Neuronal stem cell (in vitro differentiated cells): ENCODE measurements around the gene GATA3.

Experiments used
- DNase-seq: peaks from one replicate; pipeline ENCODE4 v3.0.0-alpha.2; 2013; ENCODE audit warnings: low spot score
- H2AFZ ChIP-seq: one replicate; pipeline ENCODE4 v1.6.1; 2013; ENCODE audit warnings: mild to moderate bottlenecking, low read length, inconsistent platforms
- H2AK5ac ChIP-seq: 2 replicates; pipeline ENCODE4 v1.6.1; 2013; ENCODE audit warnings: low read depth, mild to moderate bottlenecking, inconsistent platforms, low read length, moderate library complexity, mixed read lengths
- H2BK120ac ChIP-seq: 2 replicates; pipeline ENCODE4 v1.6.1; 2013; ENCODE audit warnings: low read depth, mild to moderate bottlenecking, inconsistent platforms, low read length, moderate library complexity, mixed read lengths
- H2BK12ac ChIP-seq: one replicate; pipeline ENCODE4 v1.6.1; 2013; ENCODE audit warnings: low read length, inconsistent platforms
- H2BK15ac ChIP-seq: 2 replicates; pipeline ENCODE4 v1.6.1; 2013; ENCODE audit warnings: mild to moderate bottlenecking, low read length, inconsistent platforms, mixed read lengths
- H2BK5ac ChIP-seq: one replicate; pipeline ENCODE4 v1.6.1; 2013; ENCODE audit warnings: inconsistent platforms, mild to moderate bottlenecking, low read length, moderate library complexity
- H3K14ac ChIP-seq: one replicate; pipeline ENCODE4 v1.6.1; 2013; ENCODE audit warnings: low read length, inconsistent platforms
- H3K18ac ChIP-seq: 2 replicates; pipeline ENCODE4 v1.6.1; 2013; ENCODE audit warnings: low read length, inconsistent platforms
- H3K23ac ChIP-seq: 2 replicates; pipeline ENCODE4 v1.6.1; 2013; ENCODE audit warnings: low read depth, mild to moderate bottlenecking, mixed read lengths, low read length, inconsistent platforms; ENCODE audit not compliant: poor library complexity
- H3K27ac ChIP-seq: replicated peaks from 3 replicates; pipeline ENCODE4 v1.5.1; 2013; ENCODE audit warnings: low read length, inconsistent platforms
- H3K27me3 ChIP-seq, 3 experiments: 2 replicates each; pipeline ENCODE4 v1.6.1; 2013; ENCODE audit warnings: low read length in 3 of 3, mild to moderate bottlenecking in 2 of 3, inconsistent platforms in 1 of 3, low read depth in 1 of 3, mixed read lengths in 1 of 3, moderate library complexity in 1 of 3; ENCODE audit not compliant: control insufficient read depth in 3 of 3, insufficient read depth in 3 of 3
- H3K36me3 ChIP-seq, 2 donors: replicated peaks in 1 of 2; 2 replicates each; pipeline ENCODE4 v1.6.1; 2013; ENCODE audit warnings: low read length in 2 of 2; ENCODE audit not compliant: control insufficient read depth in 2 of 2, insufficient read depth in 2 of 2
- H3K4ac ChIP-seq: 2 replicates; pipeline ENCODE4 v1.6.1; 2013; ENCODE audit warnings: inconsistent platforms, mild to moderate bottlenecking, low read length, moderate library complexity
- H3K4me1 ChIP-seq, 2 donors: 1 replicate in 1 of 2; 2 replicates in 1 of 2; pipeline ENCODE4 v1.6.1; 2013; ENCODE audit warnings: low read length in 2 of 2, low read depth in 1 of 2; ENCODE audit not compliant: control insufficient read depth in 2 of 2, insufficient read depth in 1 of 2
- H3K4me2 ChIP-seq: one replicate; pipeline ENCODE4 v1.6.1; 2013; ENCODE audit warnings: mild to moderate bottlenecking, low read length, inconsistent platforms; ENCODE audit not compliant: insufficient read depth, poor library complexity, severe bottlenecking
- H3K4me3 ChIP-seq, 2 donors: 2 replicates each; pipeline ENCODE4 v1.5.1; 2013; ENCODE audit warnings: low read length in 2 of 2, mild to moderate bottlenecking in 2 of 2, inconsistent platforms in 1 of 2, moderate library complexity in 1 of 2
- H3K79me1 ChIP-seq: one replicate; pipeline ENCODE4 v1.6.1; 2013; ENCODE audit warnings: low read depth, mild to moderate bottlenecking, inconsistent platforms, low read length, moderate library complexity
- H3K9ac ChIP-seq: one replicate; pipeline ENCODE4 v1.6.1; 2013; ENCODE audit warnings: mild to moderate bottlenecking, low read depth, low read length, inconsistent platforms; ENCODE audit not compliant: poor library complexity
- H3K9me3 ChIP-seq, 2 donors: replicated peaks in 1 of 2; 2 replicates each; pipeline versions ENCODE3 to v1.6.1; 2013; ENCODE audit warnings: low read length in 2 of 2, mild to moderate bottlenecking in 2 of 2, inconsistent platforms in 1 of 2, low read depth in 1 of 2, mixed read lengths in 1 of 2, moderate library complexity in 1 of 2; ENCODE audit not compliant: control insufficient read depth in 2 of 2, insufficient read depth in 1 of 2
- H4K8ac ChIP-seq: one replicate; pipeline ENCODE4 v1.6.1; 2013; ENCODE audit warnings: low read depth, mild to moderate bottlenecking, inconsistent platforms, low read length, moderate library complexity
- H4K91ac ChIP-seq: one replicate; pipeline ENCODE4 v1.6.1; 2013; ENCODE audit warnings: low read length, low read depth, mild to moderate bottlenecking, inconsistent platforms; ENCODE audit not compliant: poor library complexity
- WGBS, 2 donors: extraction: QIAGEN DNeasy Blood & Tissue Kit; methylation state at CpG; one replicate each; pipeline ENCODE4 v1.1.7; 2013; ENCODE audit warnings: missing lambda C conversion rate in 2 of 2, mixed read lengths in 1 of 2; ENCODE audit not compliant: insufficient read length in 2 of 2, insufficient replicate concordance in 1 of 2; ENCODE audit errors: extremely low coverage in 2 of 2; 5-methylcytosine and 5-hydroxymethylcytosine counted together

GATA3 gene

DNA sequence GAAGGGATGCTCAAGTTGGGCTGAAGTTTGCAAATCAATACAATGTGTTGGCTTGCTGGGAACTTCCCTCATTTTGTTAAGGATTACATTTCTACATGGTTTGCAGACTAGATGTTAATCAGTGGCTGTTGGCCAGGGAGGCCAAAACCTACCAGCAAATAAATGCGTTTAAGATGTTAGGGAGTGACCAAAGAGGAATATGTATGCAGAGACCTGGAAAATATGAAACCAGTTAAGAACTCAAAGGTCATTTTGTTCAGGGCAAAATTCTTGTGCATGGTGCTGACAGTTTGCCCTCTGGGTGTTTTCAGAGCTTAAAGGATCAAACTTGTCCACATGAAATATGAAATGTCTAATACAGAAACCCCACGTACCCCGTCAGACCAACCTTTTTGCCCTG, 30.3 kb downstream of the GATA3 start:
- H3K4ac ChIP-seq = no peak overlapping the region
- no peak overlapping the region for H2BK5ac ChIP-seq
- no peak overlapping the region for H3K23ac ChIP-seq
- H3K14ac ChIP-seq = no peak overlapping the region
- no peak overlapping the region for H3K9ac ChIP-seq
- no peak overlapping the region for H2BK15ac ChIP-seq
- H4K8ac ChIP-seq = no peak overlapping the region
- H2AFZ ChIP-seq = no peak overlapping the region
- DNase-seq = no peak
- peaks cover 0 to 18% (median 0%) of the 10 kb centered on the region in 3 experiments for H3K27me3 ChIP-seq
- peaks cover 0 to 1% of the 10 kb centered on the region in 2 donors for H3K4me1 ChIP-seq
- no peak overlapping the region for H3K27ac ChIP-seq
- H2AK5ac ChIP-seq = no peak overlapping the region
- H3K4me2 ChIP-seq = no peak overlapping the region
- no peak overlapping the region for H2BK12ac ChIP-seq
- no peak overlapping the region for H3K18ac ChIP-seq
- H3K36me3 ChIP-seq = no peaks in the 10 kb centered on the region
- WGBS, 2 donors = no CpG with 5 or more reads among the region's 3 CpGs
- no peaks in the 10 kb centered on the region for H3K9me3 ChIP-seq
- no peak overlapping the region for H2BK120ac ChIP-seq
- H3K79me1 ChIP-seq = no peaks in the 10 kb centered on the region
- H3K4me3 ChIP-seq = no peak overlapping the region
- no peak overlapping the region for H4K91ac ChIP-seq

- H3K4ac ChIP-seq = no peak overlapping the region
- no peak overlapping the region for H3K4me2 ChIP-seq
- H2AK5ac ChIP-seq = no peak overlapping the region
- no peak overlapping the region for H2BK12ac ChIP-seq
- H2AFZ ChIP-seq = no peak overlapping the region
- H2BK5ac ChIP-seq = no peak overlapping the region
- H3K14ac ChIP-seq = no peak overlapping the region
- H3K9ac ChIP-seq = no peak overlapping the region
- no peak for DNase-seq
- H4K91ac ChIP-seq = no peak overlapping the region
- H3K9me3 ChIP-seq = no peaks in the 10 kb centered on the region
- H4K8ac ChIP-seq = no peak overlapping the region
- no peak overlapping the region for H3K4me3 ChIP-seq
- H3K23ac ChIP-seq = no peak overlapping the region
- H3K4me1 ChIP-seq = peaks cover 0 to 1% of the 10 kb centered on the region in 2 donors
- no CpG with 5 or more reads among the region's 4 CpGs for WGBS, 2 donors
- no peak overlapping the region for H2BK120ac ChIP-seq
- no peaks in the 10 kb centered on the region for H3K36me3 ChIP-seq
- peaks cover 0 to 18% (median 0%) of the 10 kb centered on the region in 3 experiments for H3K27me3 ChIP-seq
- no peak overlapping the region for H2BK15ac ChIP-seq
- H3K27ac ChIP-seq = no peak overlapping the region
- no peak overlapping the region for H3K18ac ChIP-seq
- H3K79me1 ChIP-seq = no peaks in the 10 kb centered on the region
These were observed 30.8 kb downstream of the GATA3 start for GRCh38 chr10:8085251-8085650.

GRCh38 chr10:8086315-8086714, 31.8 kb downstream of the GATA3 start:
- H4K91ac ChIP-seq = no peak overlapping the region
- H3K36me3 ChIP-seq = no peaks in the 10 kb centered on the region
- H2AK5ac ChIP-seq = no peak overlapping the region
- H3K79me1 ChIP-seq = no peaks in the 10 kb centered on the region
- peaks cover 0 to 15% (median 0%) of the 10 kb centered on the region in 3 experiments for H3K27me3 ChIP-seq
- H3K14ac ChIP-seq = no peak overlapping the region
- no peak overlapping the region for H3K27ac ChIP-seq
- no peak overlapping the region for H3K4ac ChIP-seq
- H3K4me3 ChIP-seq = no peak overlapping the region
- H2BK12ac ChIP-seq = no peak overlapping the region
- H3K9ac ChIP-seq = no peak overlapping the region
- WGBS, 2 donors = no CpG with 5 or more reads among the region's 5 CpGs
- no peak overlapping the region for H4K8ac ChIP-seq
- no peak overlapping the region for H3K4me2 ChIP-seq
- DNase-seq = no peak
- H2BK5ac ChIP-seq = no peak overlapping the region
- H3K18ac ChIP-seq = no peak overlapping the region
- H2BK15ac ChIP-seq = no peak overlapping the region
- H3K9me3 ChIP-seq = no peaks in the 10 kb centered on the region
- H3K4me1 ChIP-seq = peaks cover 0 to 1% of the 10 kb centered on the region in 2 donors
- H2BK120ac ChIP-seq = no peak overlapping the region
- H2AFZ ChIP-seq = no peak overlapping the region
- H3K23ac ChIP-seq = no peak overlapping the region

- WGBS, 2 donors = no CpG with 5 or more reads among the region's 6 CpGs
These were observed 34.0 kb downstream of the GATA3 start for GRCh38 chr10:8088504-8088903.

More at GRCh38 chr10:8088504-8088903, 34.0 kb downstream of the GATA3 start:
- Histone ChIP-seq H3K4me3 (no peak overlapping the region), H4K8ac (no peak overlapping the region), H3K27me3 (peaks cover 0 to 12% (median 0%) of the 10 kb centered on the region in 3 experiments), H2BK12ac (no peak overlapping the region), H3K4me1 (no peaks in the 10 kb centered on the region), H2AFZ (no peak overlapping the region), H4K91ac (no peak overlapping the region), H3K79me1 (no peaks in the 10 kb centered on the region), H2AK5ac (no peak overlapping the region), H3K23ac (no peak overlapping the region), H2BK120ac (no peak overlapping the region), H3K4me2 (no peak overlapping the region), H3K9me3 (no peaks in the 10 kb centered on the region), H3K27ac (no peak overlapping the region), H3K4ac (no peak overlapping the region), H3K14ac (no peak overlapping the region), H2BK5ac (no peak overlapping the region), H3K9ac (no peak overlapping the region), H2BK15ac (no peak overlapping the region), H3K36me3 (no peaks in the 10 kb centered on the region), H3K18ac (no peak overlapping the region)
- DNase-seq = no peak
